CD4-positive, alpha-beta T cell (primary cell): ENCODE measurements around the gene AMELX. TPM values are rescaled to one million over a fixed set of nuclear protein-coding genes. Genes with fewer than 3 reads are reported as not detected.

ENCODE experiments used
- ATAC-seq: fragments of 200-7000 bp; cut with Tn5 transposase; one replicate; pipeline ENCODE4 v1.10.0; 2022; ENCODE audit warnings: mild to moderate bottlenecking; ENCODE audit not compliant: poor library complexity
- CTCF ChIA-PET: fragments of 350-600 bp; sonication (Branson Sonifier 250); formaldehyde crosslinking; loops from one replicate; lab custom pipeline; 2021; ENCODE audit warnings: antibody characterized with exemption, inconsistent platforms; lab: Charles Lee
- POLR2A ChIA-PET: fragments of 350-600 bp; sonication (Branson Sonifier 250); formaldehyde crosslinking; loops from one replicate; lab custom pipeline; 2021; ENCODE audit warnings: antibody characterized with exemption, inconsistent platforms; lab: Charles Lee
- DNase-seq, 14 experiments: peaks; one replicate each; pipeline ENCODE4 v3.0.0-alpha.2; 2013 to 2020; ENCODE audit warnings: mixed read lengths in 2 of 14
- H3K27ac ChIP-seq, 2 donors: one replicate each; pipeline versions ENCODE4 v1.5.1 to v1.7.0; 2013; ENCODE audit warnings: low read length in 2 of 2, low read depth in 1 of 2, mild to moderate bottlenecking in 1 of 2
- H3K27me3 ChIP-seq, 2 experiments: 1 replicate in 1 of 2; 2 replicates in 1 of 2; pipeline versions ENCODE4 v1.6.1 to v1.7.0; 2013; ENCODE audit warnings: low read length in 2 of 2, control low read depth in 1 of 2, mild to moderate bottlenecking in 1 of 2, moderate library complexity in 1 of 2; ENCODE audit not compliant: insufficient read depth in 2 of 2, control insufficient read depth in 1 of 2
- H3K36me3 ChIP-seq: one replicate; pipeline ENCODE4 v1.6.1; 2013; ENCODE audit warnings: low read length, control low read depth; ENCODE audit not compliant: insufficient read depth
- H3K4me1 ChIP-seq: one replicate; pipeline ENCODE4 v1.6.1; 2013; ENCODE audit warnings: low read length, control low read depth; ENCODE audit not compliant: insufficient read depth
- H3K4me3 ChIP-seq: one replicate; pipeline ENCODE4 v1.5.1; 2013; ENCODE audit warnings: mild to moderate bottlenecking, low read length, moderate library complexity
- H3K9me3 ChIP-seq, 2 experiments: 1 replicate in 1 of 2; 2 replicates in 1 of 2; pipeline versions ENCODE4 v1.6.1 to v1.7.0; 2013; ENCODE audit warnings: low read length in 2 of 2, mild to moderate bottlenecking in 2 of 2, control low read depth in 1 of 2, moderate library complexity in 1 of 2; ENCODE audit not compliant: control insufficient read depth in 1 of 2, insufficient read depth in 1 of 2
- H3K27ac Mint-ChIP-seq: one replicate; pipeline ENCODE4 v1.8.0; 2020; ENCODE audit warnings: mixed read lengths
- H3K27me3 Mint-ChIP-seq: one replicate; pipeline ENCODE4 v1.8.0; 2021; ENCODE audit warnings: mixed read lengths
- H3K36me3 Mint-ChIP-seq: one replicate; pipeline ENCODE4 v1.8.0; 2021; ENCODE audit warnings: low read depth, mixed read lengths
- H3K4me1 Mint-ChIP-seq: one replicate; pipeline ENCODE4 v1.8.0; 2021; ENCODE audit warnings: low read depth, mixed read lengths
- H3K4me3 Mint-ChIP-seq: one replicate; pipeline ENCODE4 v1.8.0; 2020; ENCODE audit warnings: mild to moderate bottlenecking, mixed read lengths
- H3K9me3 Mint-ChIP-seq: one replicate; pipeline ENCODE4 v1.8.0; 2020; ENCODE audit warnings: mixed read lengths
- CTCF ChIP-seq: fragments of 200-600 bp; IDR thresholded peaks from one replicate; pipeline ENCODE4 v1.8.0; 2022; ENCODE audit warnings: antibody characterized with exemption, mild to moderate bottlenecking
- intact Hi-C, 2 experiments: fragments of 100-400 bp; cut with DNase I in 1 of 2; cut with micrococcal nuclease in 1 of 2; formaldehyde crosslinking; loops; one replicate each; pipeline versions ENCODE4 v1.15.1 to v1.9.0; 2023 to 2025; cut with DNase I, micrococcal nuclease
- total RNA-seq, 174 experiments: library from RNA in 2 of 174; stranded (reverse) in 2 of 174; gene quantifications; one replicate each; pipeline ENCODE4 v1.2.3 and lab custom pipeline; 2021 to 2026

The AMELX gene
- total RNA-seq, 2 experiments from 2014 or later, result not detected

DNA sequence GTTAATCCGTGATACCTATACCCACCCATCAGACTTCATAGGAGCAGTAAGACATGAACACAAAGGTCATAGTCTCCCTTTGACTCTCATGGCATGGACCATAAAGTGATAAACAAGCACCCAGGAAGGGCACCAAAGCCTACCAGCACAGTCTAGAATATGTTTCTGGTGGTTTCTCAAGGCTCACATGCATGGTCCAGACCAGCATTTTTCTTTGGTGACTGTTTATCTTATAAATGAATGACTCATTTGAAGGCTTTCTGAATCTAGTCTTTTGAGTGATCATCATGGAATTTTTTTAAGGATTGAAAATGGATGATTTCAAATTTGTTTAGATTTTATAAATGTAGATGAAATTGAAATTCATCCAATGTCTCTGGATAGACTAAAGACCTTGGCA is 32.0 kb upstream of the AMELX start:
- DNase-seq (no peak), ATAC-seq (no peak)
- Mint-ChIP-seq H3K4me3 (no peak overlapping the region), H3K4me1 (no peaks in the 10 kb centered on the region), H3K27ac (no peak overlapping the region), H3K36me3 (no peaks in the 10 kb centered on the region), H3K27me3 (no peaks in the 10 kb centered on the region), H3K9me3 (no peaks in the 10 kb centered on the region)
- intact Hi-C loops, result no loop called here
- no peaks in the 10 kb centered on the region for H3K27me3 ChIP-seq
- H3K9me3 ChIP-seq, result no peaks in the 10 kb centered on the region
- no peak overlapping the region for H3K4me3 ChIP-seq
- no peak overlapping the region for H3K27ac ChIP-seq
- POLR2A ChIA-PET, result no interaction called here
- TF ChIP-seq CTCF, result no peak
- H3K4me1 ChIP-seq, result no peaks in the 10 kb centered on the region
- CTCF ChIA-PET, result no interaction called here
- H3K36me3 ChIP-seq, result no peaks in the 10 kb centered on the region

DNA sequence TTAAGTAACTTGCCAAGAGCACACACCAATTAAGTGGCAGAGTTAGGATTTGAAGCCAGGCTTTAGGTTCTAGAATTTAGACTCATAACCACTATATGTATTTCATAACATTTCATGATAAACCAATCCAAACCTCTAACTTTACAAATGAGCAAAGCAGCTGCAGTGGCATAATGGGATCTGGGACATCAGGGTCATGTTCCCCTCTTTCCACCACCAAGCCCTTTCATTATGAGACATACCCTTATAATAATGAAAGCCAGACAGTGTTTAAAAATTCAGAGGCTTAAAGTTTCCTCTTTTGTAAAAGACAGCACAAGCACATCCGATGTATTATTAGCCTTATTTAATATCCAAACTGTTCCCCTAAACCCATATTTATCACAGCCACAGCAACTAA is 28.3 kb upstream of the AMELX start:
- no peaks in the 10 kb centered on the region for H3K4me1 ChIP-seq
- H3K9me3 ChIP-seq, result no peaks in the 10 kb centered on the region
- DNase-seq (no peak), ATAC-seq (no peak)
- ChIA-PET CTCF (no interaction called here), POLR2A (no interaction called here)
- intact Hi-C loops, result no loop called here
- H3K27me3 Mint-ChIP-seq, result no peaks in the 10 kb centered on the region
- no peaks in the 10 kb centered on the region for H3K4me1 Mint-ChIP-seq
- no peaks in the 10 kb centered on the region for H3K9me3 Mint-ChIP-seq
- H3K36me3 ChIP-seq, result no peaks in the 10 kb centered on the region
- no peaks in the 10 kb centered on the region for H3K27me3 ChIP-seq
- H3K27ac Mint-ChIP-seq, result no peak overlapping the region
- no peak overlapping the region for H3K27ac ChIP-seq
- no peak overlapping the region for H3K4me3 ChIP-seq
- no peak overlapping the region for H3K4me3 Mint-ChIP-seq
- TF ChIP-seq CTCF, result no peak
- H3K36me3 Mint-ChIP-seq, result no peaks in the 10 kb centered on the region

DNA sequence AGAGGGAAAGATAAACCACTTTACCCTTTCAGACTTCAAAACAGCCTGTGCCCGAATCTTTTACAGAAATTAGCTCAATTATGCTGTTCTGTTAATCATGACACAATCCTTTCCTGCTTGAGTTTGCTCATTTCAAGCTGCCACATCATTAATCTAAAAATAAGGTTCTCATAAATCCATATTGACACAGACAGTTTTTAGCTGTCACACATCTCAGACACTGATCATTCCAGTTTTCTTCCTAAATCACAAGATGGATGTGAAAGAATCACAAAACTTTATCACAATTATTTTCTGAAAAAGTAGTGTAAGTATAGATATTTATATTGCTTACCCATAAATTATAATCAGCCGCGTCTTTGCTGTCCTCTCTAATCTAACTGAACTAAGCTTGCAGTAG is 27.9 kb upstream of the AMELX start:
- TF ChIP-seq CTCF, result no peak
- intact Hi-C loops, result no loop called here
- H3K27ac Mint-ChIP-seq, result no peak overlapping the region
- no peaks in the 10 kb centered on the region for H3K9me3 Mint-ChIP-seq
- POLR2A ChIA-PET, result no interaction called here
- ATAC-seq, result no peak
- H3K9me3 ChIP-seq, result no peaks in the 10 kb centered on the region
- H3K4me1 Mint-ChIP-seq, result no peaks in the 10 kb centered on the region
- no peaks in the 10 kb centered on the region for H3K36me3 ChIP-seq
- H3K4me3 ChIP-seq, result no peak overlapping the region
- no peaks in the 10 kb centered on the region for H3K4me1 ChIP-seq
- no peak for DNase-seq
- CTCF ChIA-PET, result no interaction called here
- no peak overlapping the region for H3K27ac ChIP-seq
- no peaks in the 10 kb centered on the region for H3K27me3 ChIP-seq
- no peaks in the 10 kb centered on the region for H3K36me3 Mint-ChIP-seq
- H3K27me3 Mint-ChIP-seq, result no peaks in the 10 kb centered on the region
- no peak overlapping the region for H3K4me3 Mint-ChIP-seq
